ENCODE measurements around the gene SLC39A7.
A peak's percentile ranks its signal among the peaks of the same experiment; 100 is the strongest.

Gene SLC39A7

DNA sequence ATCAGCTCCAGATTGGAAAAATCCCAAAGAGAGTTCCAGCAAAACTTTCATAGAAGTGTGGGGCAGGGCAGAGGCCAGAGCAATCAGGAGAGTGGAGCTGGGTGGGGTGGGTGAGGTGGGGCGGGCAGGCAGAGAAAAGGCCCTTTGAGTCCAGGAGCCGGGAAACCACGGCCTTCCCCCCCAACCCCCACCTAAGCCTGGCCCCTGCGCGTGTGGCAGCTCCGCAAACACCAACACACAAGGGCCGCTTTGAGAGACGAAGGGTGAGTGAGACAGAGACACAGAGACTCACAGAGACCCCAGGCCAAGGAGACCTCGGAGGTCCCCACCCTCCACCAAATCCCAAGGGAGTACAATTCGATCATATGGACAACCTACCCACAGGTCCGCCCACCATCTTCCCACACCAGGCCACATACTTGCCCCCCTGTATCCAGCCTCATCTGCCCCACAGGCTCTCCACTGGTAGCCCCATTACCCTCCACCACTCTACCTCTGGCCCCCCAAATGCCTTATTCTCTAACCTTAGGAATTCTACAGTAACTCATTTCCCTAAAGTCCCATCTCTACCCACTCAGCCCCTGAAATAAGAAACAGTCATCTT is 10.1 kb upstream of the SLC39A7 start:
- no peak for DNase-seq

DNA sequence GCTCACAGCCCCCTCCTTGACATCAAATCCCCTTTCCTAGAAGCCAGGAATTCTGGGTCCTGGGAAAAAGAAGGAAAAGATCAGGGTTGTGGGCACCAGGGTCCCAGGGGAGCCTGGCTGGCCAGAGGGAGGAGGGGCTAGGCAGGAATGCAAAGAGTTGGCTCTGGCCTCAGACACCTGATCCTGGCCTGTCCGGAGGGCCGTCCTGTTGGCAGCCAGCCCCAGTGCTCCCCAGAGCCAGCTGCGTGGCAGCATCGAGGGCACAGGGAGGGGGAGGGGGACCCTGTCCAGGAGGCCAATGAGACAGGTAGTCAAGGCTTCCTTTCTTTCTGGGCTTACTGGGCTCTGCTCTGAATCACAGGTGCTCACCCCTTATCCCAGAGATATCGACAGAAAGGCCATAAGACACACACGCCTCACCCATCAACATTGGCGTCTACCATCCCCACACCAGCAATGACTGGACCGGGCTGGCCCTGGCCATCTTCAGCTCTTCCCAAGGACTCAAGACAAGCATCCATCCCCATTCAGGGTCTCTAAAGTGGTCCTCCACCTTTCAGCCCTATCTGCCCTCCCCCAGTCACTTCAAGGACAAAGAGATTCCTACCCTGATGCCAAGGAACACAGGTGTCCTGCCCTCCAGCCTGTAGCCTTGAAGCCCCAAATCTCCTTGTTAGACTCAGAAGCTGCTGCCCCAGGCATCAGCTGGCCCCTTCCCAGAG is 9.1 kb upstream of the SLC39A7 start:
- DNase-seq = no peak

DNA sequence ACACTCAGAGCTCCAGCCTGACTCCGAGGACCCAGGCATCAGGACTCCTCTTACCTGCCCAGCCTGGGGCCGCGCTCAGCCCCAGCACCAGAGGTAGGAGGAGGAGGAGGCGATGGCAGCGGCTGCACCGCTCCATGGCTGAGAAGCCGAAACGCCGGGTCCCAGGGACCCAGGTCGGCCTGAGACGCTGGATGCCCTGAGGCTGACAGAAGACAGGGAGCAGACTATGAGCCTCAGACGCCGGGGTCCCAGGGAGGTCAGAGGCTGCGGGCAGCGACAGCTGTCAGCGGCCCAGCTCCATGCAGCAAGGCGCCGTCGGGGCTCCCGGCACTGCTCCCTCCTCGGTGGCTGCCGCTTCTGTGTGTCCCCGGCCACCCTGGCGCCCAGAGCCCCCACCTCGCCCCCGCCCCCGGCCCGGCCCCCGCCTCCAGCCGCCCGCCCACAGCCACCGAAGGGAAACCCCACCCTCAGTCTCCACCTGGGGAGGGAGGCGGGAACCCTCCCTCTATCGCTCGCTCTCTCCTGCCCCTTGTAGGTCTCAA is 8.5 kb upstream of the SLC39A7 start, which contains the start of gene COL11A2:
Gene COL11A2 (minus strand): TSS at position 363 of the 542 bp plus-strand sequence. CDS start 227 bp downstream, at position 136.
- no peak for DNase-seq

GRCh38 chr6:33192671-33193602 is 7.7 kb upstream of the SLC39A7 start:
- peak in 1 of 2 experiments; percentile 29 for DNase-seq

DNA sequence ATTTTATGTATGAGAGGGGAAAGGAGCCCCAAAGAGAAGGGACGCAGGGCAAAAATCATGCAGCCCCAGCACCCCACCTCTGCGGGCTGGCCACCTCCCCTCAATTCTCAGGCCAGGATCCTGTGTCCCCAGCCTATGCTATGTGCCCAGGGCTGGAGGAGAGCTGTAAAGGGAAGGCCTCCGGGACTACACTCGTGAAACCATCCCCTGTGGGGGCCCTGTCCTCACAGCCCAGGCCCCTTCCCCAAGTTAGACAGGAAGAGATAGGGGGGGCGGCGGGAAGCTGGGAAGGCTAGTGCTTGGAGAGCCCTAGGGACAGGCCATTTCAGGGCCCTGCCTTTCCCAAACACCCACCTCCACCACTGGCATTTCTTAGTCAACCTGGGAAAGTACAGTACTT is 7.0 kb upstream of the SLC39A7 start:
- no peak for DNase-seq

GRCh38 chr6:33194431-33194979 is 6.2 kb upstream of the SLC39A7 start:
- DNase-seq = peak in 1 of 2 experiments; percentile 37

GRCh38 chr6:33195304-33196165 is 5.1 kb upstream of the SLC39A7 start:
- no peak for DNase-seq

- peak; percentile 45 to 55 for DNase-seq
Measured at GRCh38 chr6:33197431-33198048, 3.1 kb upstream of the SLC39A7 start.

- DNase-seq = no peak
Measured at GRCh38 chr6:33198159-33198852, 2.4 kb upstream of the SLC39A7 start.

GRCh38 chr6:33198853-33199436 is 1.7 kb upstream of the SLC39A7 start:
- no peak for DNase-seq

GRCh38 chr6:33199687-33200218 is 914 bp upstream of the SLC39A7 start:
- peak; percentile 33 to 63 for DNase-seq

- DNase-seq = no peak
Measured at GRCh38 chr6:33201147-33201545, 479 bp downstream of the SLC39A7 start.

DNA sequence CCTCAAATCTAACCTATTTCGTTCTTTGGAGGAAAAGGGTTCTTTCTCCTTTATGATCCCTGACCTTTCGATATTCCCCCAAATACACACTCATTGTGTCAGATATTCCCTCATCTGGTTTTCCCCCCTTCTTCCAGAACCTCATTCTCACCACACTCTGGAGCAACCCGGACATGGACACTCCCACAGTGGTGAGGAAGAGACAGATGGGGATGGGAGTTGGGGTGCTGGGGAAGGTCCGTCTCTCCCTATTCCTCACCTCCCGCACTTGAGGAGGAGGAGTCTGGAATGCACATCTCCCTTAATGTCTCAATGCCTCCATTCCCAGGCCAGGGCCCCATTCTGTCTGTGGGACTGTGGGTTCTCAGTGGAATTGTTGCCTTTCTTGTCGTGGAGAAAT is 1.3 kb downstream of the SLC39A7 start:
- DNase-seq = no peak

- no peak for DNase-seq
Measured at GRCh38 chr6:33202799-33203198, 2.1 kb downstream of the SLC39A7 start.

DNA sequence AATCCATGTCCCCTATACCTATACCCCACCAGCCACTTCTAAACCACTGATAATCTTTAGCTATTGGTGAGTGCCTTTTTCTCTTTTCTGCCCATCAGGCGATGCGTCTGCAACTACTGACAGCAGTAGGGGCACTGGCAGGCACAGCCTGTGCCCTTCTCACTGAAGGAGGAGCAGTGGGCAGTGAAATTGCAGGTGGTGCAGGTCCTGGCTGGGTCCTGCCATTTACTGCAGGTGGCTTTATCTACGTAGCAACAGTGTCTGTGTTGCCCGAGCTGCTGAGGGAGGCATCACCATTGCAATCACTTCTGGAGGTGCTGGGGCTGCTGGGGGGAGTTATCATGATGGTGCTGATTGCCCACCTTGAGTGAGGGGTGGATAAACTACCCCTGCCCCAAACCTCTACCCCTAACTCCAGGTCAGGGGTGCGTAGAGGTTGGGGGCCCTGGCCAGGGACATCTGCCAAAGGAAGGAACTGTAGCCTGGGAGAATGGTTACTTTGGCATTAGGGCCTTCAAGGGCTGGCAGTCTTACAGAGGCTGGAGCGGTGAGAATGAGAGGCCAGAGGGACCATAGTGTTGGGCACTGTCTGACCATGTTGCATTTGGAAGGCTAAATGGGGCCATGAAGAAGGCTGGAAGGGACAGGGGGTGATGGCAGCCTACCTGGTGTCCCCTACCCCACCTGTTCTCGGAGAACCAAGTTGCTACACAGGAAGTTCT is 2.9 kb downstream of the SLC39A7 start:
- DNase-seq = no peak

- no peak for DNase-seq
Measured at GRCh38 chr6:33204165-33204414, 3.4 kb downstream of the SLC39A7 start.

DNA sequence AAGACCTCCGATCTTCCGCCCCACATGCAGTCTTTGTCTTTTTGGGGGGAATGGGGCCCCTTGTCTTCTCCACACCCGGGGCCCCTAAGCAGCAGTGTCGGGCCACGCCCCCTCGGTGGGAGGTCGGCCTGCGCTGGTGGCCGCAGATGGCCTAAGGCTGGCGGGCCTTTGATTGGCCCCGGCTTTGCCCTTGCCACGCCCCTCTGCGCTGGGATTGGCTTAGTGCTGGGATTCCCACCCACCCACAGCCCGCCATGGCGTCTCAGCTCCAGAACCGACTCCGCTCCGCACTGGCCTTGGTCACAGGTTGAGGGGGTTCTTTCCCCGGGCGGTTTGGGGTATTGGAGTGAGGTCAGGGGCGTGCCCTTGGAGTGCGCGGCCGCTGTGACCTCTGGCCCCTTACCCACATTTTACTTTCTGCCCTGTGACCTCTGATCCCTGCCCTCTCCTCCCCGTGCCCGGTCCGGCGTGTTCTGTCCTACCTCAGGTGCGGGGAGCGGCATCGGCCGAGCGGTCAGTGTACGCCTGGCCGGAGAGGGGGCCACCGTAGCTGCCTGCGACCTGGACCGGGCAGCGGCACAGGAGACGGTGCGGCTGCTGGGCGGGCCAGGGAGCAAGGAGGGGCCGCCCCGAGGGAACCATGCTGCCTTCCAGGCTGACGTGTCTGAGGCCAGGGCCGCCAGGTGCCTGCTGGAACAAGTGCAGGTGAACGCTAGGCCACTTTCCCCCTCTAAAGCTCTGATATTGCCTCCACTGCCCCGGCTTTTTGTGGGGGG is 3.9 kb downstream of the SLC39A7 start, which contains the start of gene HSD17B8:
Gene HSD17B8 (plus strand): TSS at position 241 of the 776 bp plus-strand sequence. CDS start 14 bp downstream, at position 255.
- DNase-seq = peak; percentile 79 to 92

DNA sequence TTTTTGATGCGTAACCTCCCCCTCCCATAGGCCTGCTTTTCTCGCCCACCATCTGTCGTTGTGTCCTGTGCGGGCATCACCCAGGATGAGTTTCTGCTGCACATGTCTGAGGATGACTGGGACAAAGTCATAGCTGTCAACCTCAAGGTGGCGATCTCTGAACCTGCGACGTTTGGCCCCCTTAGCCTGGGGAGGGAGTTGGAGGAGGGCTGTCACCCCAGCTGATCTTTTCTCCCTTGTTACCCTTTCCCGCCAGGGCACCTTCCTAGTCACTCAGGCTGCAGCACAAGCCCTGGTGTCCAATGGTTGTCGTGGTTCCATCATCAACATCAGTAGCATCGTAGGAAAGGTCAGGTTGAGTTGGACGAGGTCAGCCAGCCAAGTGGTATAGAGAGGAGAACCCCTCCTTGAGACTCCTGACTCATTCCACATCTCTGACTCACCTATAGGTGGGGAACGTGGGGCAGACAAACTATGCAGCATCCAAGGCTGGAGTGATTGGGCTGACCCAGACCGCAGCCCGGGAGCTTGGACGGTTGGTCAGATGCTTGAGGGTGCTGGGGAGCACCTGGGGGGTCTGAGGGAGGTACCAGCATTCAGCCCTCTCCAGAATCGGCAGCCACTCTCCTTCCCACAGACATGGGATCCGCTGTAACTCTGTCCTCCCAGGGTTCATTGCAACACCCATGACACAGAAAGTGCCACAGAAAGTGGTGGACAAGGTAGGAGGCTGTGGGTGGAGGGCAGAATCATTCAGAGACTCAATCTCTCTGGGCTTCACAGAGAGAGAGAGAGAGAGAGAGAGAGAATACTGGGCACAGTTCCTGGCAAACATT is 4.7 kb downstream of the SLC39A7 start:
- DNase-seq = peak; percentile 33 to 64

All from NCI-H524 (cell line).